PC-9 (cell line): ENCODE data around the gene CYFIP1. TPM values are rescaled to one million over a fixed set of nuclear protein-coding genes. Genes with fewer than 3 reads are reported as not detected.

Source experiments
- BruUV-seq: library from RNA; stranded (reverse); fragments of 400-500 nt; replicated peaks from 2 replicates; lab custom pipeline; 2021; lab: Mats Ljungman, UMichigan
- CTCF ChIA-PET: fragments of 300-600 bp; sonication (Branson Sonifier 250); formaldehyde crosslinking; loops from one replicate; lab custom pipeline; 2022; ENCODE audit warnings: antibody characterized with exemption; lab: Charles Lee
- POLR2A ChIA-PET: fragments of 300-600 bp; sonication (Branson Sonifier 250); formaldehyde crosslinking; loops from one replicate; lab custom pipeline; 2022; ENCODE audit warnings: antibody characterized with exemption; ENCODE audit not compliant: unreplicated experiment; lab: Charles Lee
- DNase-seq, 2 experiments: peaks; one replicate each; pipeline versions ENCODE4 v3.0.0 to v3.0.0-alpha.2; 2015 to 2022; ENCODE audit warnings: mixed read lengths in 1 of 2
- H2AFZ ChIP-seq: fragments of 200-600 bp; sonication (generic); 2 replicates; pipeline ENCODE4 v1.8.1; 2017; ENCODE audit warnings: antibody characterized with exemption
- H3F3A ChIP-seq: fragments of 200-600 bp; sonication (generic); 2 replicates; pipeline ENCODE4 v1.8.1; 2017; ENCODE audit warnings: antibody characterized with exemption, mild to moderate bottlenecking, low read depth; ENCODE audit not compliant: insufficient read depth
- H3K27ac ChIP-seq: fragments of 200-600 bp; sonication (generic); 2 replicates; pipeline ENCODE4 v1.6.1; 2016; ENCODE audit warnings: mixed run types
- H3K27me3 ChIP-seq: fragments of 200-600 bp; sonication (generic); 2 replicates; pipeline ENCODE4 v1.6.1; 2016; ENCODE audit warnings: low read depth, mixed run types; ENCODE audit not compliant: insufficient read depth
- H3K36me3 ChIP-seq: fragments of 200-600 bp; sonication (generic); 2 replicates; pipeline ENCODE4 v1.6.1; 2016; ENCODE audit warnings: low read depth, mixed run types
- H3K4me1 ChIP-seq: fragments of 200-600 bp; sonication (generic); replicated peaks from 2 replicates; pipeline ENCODE4 v1.6.1; 2016; ENCODE audit warnings: mixed run types; ENCODE audit not compliant: insufficient read depth
- H3K4me2 ChIP-seq: fragments of 200-600 bp; sonication (generic); 2 replicates; pipeline ENCODE4 v1.6.1; 2017; ENCODE audit warnings: mixed run types
- H3K4me3 ChIP-seq: fragments of 200-600 bp; sonication (generic); 2 replicates; pipeline ENCODE4 v1.6.1; 2016; ENCODE audit warnings: mixed run types
- H3K79me2 ChIP-seq: fragments of 200-600 bp; sonication (generic); 2 replicates; pipeline ENCODE4 v1.6.1; 2017; ENCODE audit warnings: low read depth, mixed run types
- H3K9me2 ChIP-seq: fragments of 200-600 bp; sonication (generic); 2 replicates; pipeline ENCODE4 v1.8.1; 2017; ENCODE audit warnings: mild to moderate bottlenecking; ENCODE audit not compliant: insufficient read depth
- H3K9me3 ChIP-seq: fragments of 200-600 bp; sonication (generic); 2 replicates; pipeline ENCODE4 v1.8.1; 2016; ENCODE audit warnings: low read depth; ENCODE audit not compliant: insufficient read depth
- H4K20me1 ChIP-seq: fragments of 200-600 bp; sonication (generic); 2 replicates; pipeline ENCODE4 v1.8.1; 2017; ENCODE audit not compliant: insufficient read depth
- EZH2 ChIP-seq: fragments of 200-600 bp; sonication (generic); IDR thresholded peaks from 2 replicates; pipeline ENCODE4 v1.8.0; 2017; ENCODE audit warnings: antibody characterized with exemption, low read depth
- intact Hi-C: fragments of 100-400 bp; cut with micrococcal nuclease; formaldehyde crosslinking; loops from one replicate; pipeline ENCODE4 v1.10.0; 2022; ENCODE audit not compliant: unreplicated experiment
- total RNA-seq: library from RNA; stranded (reverse); gene quantifications from 2 replicates; pipeline ENCODE4 v1.2.3, GENCODE V29; 2021
- TF ChIP-seq, protein P1 (sequence below): fragments of 200-600 bp; sonication (generic); conservative IDR thresholded peaks from 2 replicates; pipeline ENCODE4 v1.6.1; 2017; ENCODE audit warnings: mixed run types, antibody characterized with exemption, mild to moderate bottlenecking, moderate library complexity

The CYFIP1 gene
- total RNA-seq, 1 experiment from 2014 or later = 114 TPM

GRCh38 chr15:22967084-22967770 is 12.9 kb downstream of the CYFIP1 start:
- Histone ChIP-seq H3F3A (no peaks in the 10 kb centered on the region), H3K9me2 (no peaks in the 10 kb centered on the region), H3K4me3 (no peak overlapping the region), H3K27ac (no peak overlapping the region), H3K36me3 (0 out of 2 replicates have a peak, but pooled peaks cover 3% of the 10 kb centered on the region), H4K20me1 (peaks cover 10% of the 10 kb centered on the region; the same call in 1 of the 2 replicates), H3K27me3 (no peaks in the 10 kb centered on the region), H3K79me2 (peaks cover 58% of the 10 kb centered on the region), H2AFZ (no peak overlapping the region), H3K4me2 (no peak overlapping the region), H3K4me1 (no peaks in the 10 kb centered on the region), H3K9me3 (peaks cover 4% of the 10 kb centered on the region; the same call in 1 of the 2 replicates)
- TF ChIP-seq, protein P1, sequence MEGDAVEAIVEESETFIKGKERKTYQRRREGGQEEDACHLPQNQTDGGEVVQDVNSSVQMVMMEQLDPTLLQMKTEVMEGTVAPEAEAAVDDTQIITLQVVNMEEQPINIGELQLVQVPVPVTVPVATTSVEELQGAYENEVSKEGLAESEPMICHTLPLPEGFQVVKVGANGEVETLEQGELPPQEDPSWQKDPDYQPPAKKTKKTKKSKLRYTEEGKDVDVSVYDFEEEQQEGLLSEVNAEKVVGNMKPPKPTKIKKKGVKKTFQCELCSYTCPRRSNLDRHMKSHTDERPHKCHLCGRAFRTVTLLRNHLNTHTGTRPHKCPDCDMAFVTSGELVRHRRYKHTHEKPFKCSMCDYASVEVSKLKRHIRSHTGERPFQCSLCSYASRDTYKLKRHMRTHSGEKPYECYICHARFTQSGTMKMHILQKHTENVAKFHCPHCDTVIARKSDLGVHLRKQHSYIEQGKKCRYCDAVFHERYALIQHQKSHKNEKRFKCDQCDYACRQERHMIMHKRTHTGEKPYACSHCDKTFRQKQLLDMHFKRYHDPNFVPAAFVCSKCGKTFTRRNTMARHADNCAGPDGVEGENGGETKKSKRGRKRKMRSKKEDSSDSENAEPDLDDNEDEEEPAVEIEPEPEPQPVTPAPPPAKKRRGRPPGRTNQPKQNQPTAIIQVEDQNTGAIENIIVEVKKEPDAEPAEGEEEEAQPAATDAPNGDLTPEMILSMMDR = no peak
- no peak for TF ChIP-seq EZH2
- no peak for DNase-seq
- POLR2A ChIA-PET = interaction anchor here (0.6 kb wide), 1 partner anchor 102 kb away, joined by 15 read pairs; no protein-coding TSS in a partner anchor
- intact Hi-C loops = no loop called here
- CTCF ChIA-PET = no interaction called here
- no TSS peak for BruUV-seq

GRCh38 chr15:22966321-22967083 is 13.7 kb downstream of the CYFIP1 start:
- Histone ChIP-seq H2AFZ (no peak overlapping the region), H3K36me3 (0 out of 2 replicates have a peak, but pooled peaks cover 3% of the 10 kb centered on the region), H3K27me3 (no peaks in the 10 kb centered on the region), H3K27ac (no peak overlapping the region), H3F3A (no peaks in the 10 kb centered on the region), H3K4me2 (no peak overlapping the region), H3K9me2 (no peaks in the 10 kb centered on the region), H3K79me2 (peaks cover 50% of the 10 kb centered on the region), H3K4me1 (no peaks in the 10 kb centered on the region), H3K9me3 (peaks cover 4% of the 10 kb centered on the region; the same call in 1 of the 2 replicates), H4K20me1 (peaks cover 7% of the 10 kb centered on the region; the same call in 1 of the 2 replicates), H3K4me3 (no peak overlapping the region)
- BruUV-seq = no TSS peak
- DNase-seq = no peak
- intact Hi-C loops = no loop called here
- POLR2A ChIA-PET = no interaction called here
- CTCF ChIA-PET = no interaction called here
- TF ChIP-seq EZH2 = no peak
- TF ChIP-seq, protein P1 = no peak

DNA sequence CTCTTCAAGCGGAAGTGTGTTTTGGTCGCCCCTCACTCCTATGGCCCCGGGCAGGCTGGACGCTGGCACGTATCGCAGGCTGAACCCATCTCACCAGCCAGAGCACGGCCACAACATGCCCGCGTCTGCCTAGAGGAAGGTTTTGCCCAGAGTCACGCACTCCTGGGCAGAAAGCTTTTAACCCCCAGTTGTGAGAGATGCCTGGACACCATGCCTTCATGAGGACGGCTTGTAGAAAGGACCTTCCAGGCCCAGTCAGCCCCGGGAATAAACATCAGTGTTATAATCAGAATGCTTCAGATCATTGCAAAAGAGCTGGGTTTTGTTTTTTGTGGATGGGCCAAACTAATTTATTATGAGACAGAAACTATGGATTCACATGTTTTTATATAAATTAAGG is 16.5 kb downstream of the CYFIP1 start:
- Histone ChIP-seq H3F3A (no peaks in the 10 kb centered on the region), H3K4me3 (no peak overlapping the region), H3K79me2 (peaks cover 30% of the 10 kb centered on the region), H3K36me3 (no peaks in the 10 kb centered on the region), H3K4me2 (no peak overlapping the region), H3K9me3 (no peaks in the 10 kb centered on the region), H3K4me1 (no peaks in the 10 kb centered on the region), H3K9me2 (no peaks in the 10 kb centered on the region), H3K27me3 (no peaks in the 10 kb centered on the region), H4K20me1 (peaks cover 7% of the 10 kb centered on the region), H2AFZ (no peak overlapping the region), H3K27ac (no peak overlapping the region)
- DNase-seq = no peak
- CTCF ChIA-PET = interaction anchor here (0.6 to 0.7 kb wide), 3 partner anchors 14 to 77 kb away, joined by 3 to 7 read pairs (median 5); no protein-coding TSS in a partner anchor
- intact Hi-C loops = loop anchor here (2.0 kb wide), 1 partner anchor 15 kb away; no protein-coding TSS in a partner anchor
- no peak for TF ChIP-seq EZH2
- TF ChIP-seq, protein P1 = no peak
- POLR2A ChIA-PET = interaction anchor here (0.6 kb wide), 1 partner anchor 76 kb away, joined by 4 read pairs; the partner anchor contains the start of gene TUBGCP5
- no TSS peak for BruUV-seq
